Panc1 (cell line): ENCODE measurements around the gene LRRC45. TPM values are rescaled to one million over a fixed set of nuclear protein-coding genes. Genes with fewer than 3 reads are reported as not detected.

Source experiments
- ATAC-seq: fragments of 200-7000 bp; cut with Tn5 transposase; 2 replicates; pipeline ENCODE4 v1.9.1; 2020; ENCODE audit warnings: mild to moderate bottlenecking, moderate library complexity
- BruUV-seq: library from RNA; stranded (reverse); fragments of 400-500 nt; replicated peaks from 2 replicates; lab custom pipeline; 2021; lab: Mats Ljungman, UMichigan
- CTCF ChIA-PET: fragments of 300-600 bp; sonication (Branson Sonifier 250); formaldehyde crosslinking; loops from one replicate; lab custom pipeline; 2022; ENCODE audit warnings: antibody characterized with exemption; lab: Charles Lee
- POLR2A ChIA-PET: fragments of 300-600 bp; sonication (Branson Sonifier 250); formaldehyde crosslinking; loops from one replicate; lab custom pipeline; 2022; ENCODE audit warnings: antibody characterized with exemption; lab: Charles Lee
- DNase-seq: peaks from one replicate; pipeline ENCODE4 v3.0.0-alpha.2; 2010; ENCODE audit warnings: low read depth, low spot score
- H3K27ac ChIP-seq: 2 replicates; pipeline ENCODE4 v1.5.1; 2011; ENCODE audit warnings: mild to moderate bottlenecking, low read length, inconsistent platforms
- H3K27me3 ChIP-seq: fragments of 200-500 bp; sonication (Bioruptor generic); 2 replicates; pipeline ENCODE4 v1.6.0; 2014; ENCODE audit warnings: low read length, inconsistent platforms; ENCODE audit not compliant: control insufficient read depth, insufficient read depth
- H3K36me3 ChIP-seq: fragments of 200-500 bp; sonication (Bioruptor generic); 2 replicates; pipeline ENCODE4 v1.5.1; 2014; ENCODE audit warnings: inconsistent platforms, mild to moderate bottlenecking, low read length, moderate library complexity; ENCODE audit not compliant: control insufficient read depth, insufficient read depth
- H3K4me1 ChIP-seq: 2 replicates; pipeline ENCODE4 v1.5.1; 2011; ENCODE audit warnings: inconsistent platforms, mild to moderate bottlenecking, low read length, moderate library complexity; ENCODE audit not compliant: control insufficient read depth, insufficient read depth
- H3K4me3 ChIP-seq, 2 experiments: 2 replicates each; pipeline ENCODE4 v1.5.1; 2011 to 2012; ENCODE audit warnings: low read depth in 2 of 2, low read length in 2 of 2, mild to moderate bottlenecking in 2 of 2, inconsistent platforms in 1 of 2, moderate library complexity in 1 of 2
- H3K9me3 ChIP-seq: fragments of 200-500 bp; sonication (Bioruptor generic); 2 replicates; pipeline ENCODE4 v1.5.1; 2014; ENCODE audit warnings: low read depth, mild to moderate bottlenecking, inconsistent platforms, low read length, moderate library complexity; ENCODE audit not compliant: control insufficient read depth, insufficient read depth
- POLR2AphosphoS5 ChIP-seq: IDR thresholded peaks from 2 replicates; pipeline ENCODE4 v1.6.1; 2012; ENCODE audit warnings: mild to moderate bottlenecking, low read depth, low read length, moderate library complexity
- SIN3A ChIP-seq: IDR thresholded peaks from 2 replicates; pipeline ENCODE4 v1.6.1; 2012; ENCODE audit warnings: low read depth, mild to moderate bottlenecking, low read length, moderate library complexity, borderline replicate concordance; ENCODE audit not compliant: insufficient read depth
- TCF7L2 ChIP-seq: IDR thresholded peaks from 2 replicates; pipeline ENCODE4 v1.6.1; 2011; ENCODE audit warnings: mild to moderate bottlenecking, low read depth, low read length, inconsistent platforms
- in situ Hi-C: cut with HindIII; loops from 2 replicates; pipeline ENCODE4 v1.10.0; 2016; ENCODE audit warnings: low sequenced_read_pairs, low pct_unique_long_range_greater_than_20kb
- intact Hi-C: fragments of 100-400 bp; cut with micrococcal nuclease; formaldehyde crosslinking; loops from one replicate; pipeline ENCODE4 v1.10.0; 2022; ENCODE audit not compliant: unreplicated experiment
- total RNA-seq: library from RNA; stranded (reverse); gene quantifications from one replicate; pipeline ENCODE4 v1.2.1, GENCODE V29; 2021; ENCODE audit not compliant: unreplicated experiment
- TF ChIP-seq, protein P1 (sequence below): fragments of 450-650 bp; IDR thresholded peaks from 2 replicates; pipeline ENCODE4 v1.5.1; 2017; ENCODE audit warnings: mild to moderate bottlenecking
- TF ChIP-seq, protein P2 (sequence below), 2 experiments: IDR thresholded peaks; 2 replicates each; pipeline ENCODE4 v1.6.1; 2011 to 2012; ENCODE audit warnings: low read depth in 2 of 2, control low read depth in 1 of 2, low read length in 1 of 2, mild to moderate bottlenecking in 1 of 2, moderate library complexity in 1 of 2; ENCODE audit not compliant: insufficient read depth in 1 of 2

Gene LRRC45
- total RNA-seq, 1 experiment from 2014 or later, result 29.9 TPM

DNA sequence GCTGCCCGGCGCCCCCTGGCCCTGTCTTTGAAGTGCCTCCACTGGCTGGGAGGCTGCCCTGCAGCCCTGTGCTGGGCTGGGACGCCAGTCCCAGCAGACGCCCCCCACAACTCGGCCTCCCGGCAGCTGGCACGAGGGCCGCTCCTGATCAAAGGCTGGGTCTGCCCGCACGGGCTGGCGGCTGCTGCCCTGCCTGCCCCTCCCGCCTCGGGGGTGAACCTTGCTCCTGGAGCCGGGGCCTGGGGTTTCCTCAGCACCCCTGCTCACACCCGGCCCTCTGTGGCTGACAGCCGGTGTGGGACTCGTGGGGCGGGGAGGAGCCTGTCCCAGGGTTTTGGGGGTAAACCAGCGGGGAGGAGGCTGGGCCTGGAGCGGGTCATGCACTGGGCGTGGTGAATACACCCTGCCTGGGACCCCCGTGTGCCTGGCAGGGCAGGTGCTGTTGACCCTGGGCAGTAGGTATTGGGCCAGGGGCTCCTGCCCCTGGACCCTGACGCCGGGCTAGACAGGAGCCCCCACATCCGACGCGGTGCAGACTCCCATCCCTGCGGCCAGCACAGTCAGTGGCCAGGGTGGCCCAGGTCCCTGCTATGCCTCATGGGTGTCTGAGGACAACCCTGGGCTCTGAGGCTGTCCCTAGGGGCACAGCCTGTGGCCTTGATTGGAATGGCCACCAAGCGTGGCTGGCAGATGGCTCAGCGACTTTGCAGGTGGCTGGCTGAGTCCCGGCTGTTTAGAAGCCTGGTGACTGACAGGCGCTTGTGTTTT is 22.1 kb upstream of the LRRC45 start:
- H3K4me1 ChIP-seq, result peaks cover 36% of the 10 kb centered on the region
- TF ChIP-seq TCF7L2 (no peak), SIN3A (no peak), POLR2AphosphoS5 (no peak)
- TF ChIP-seq, protein P1, sequence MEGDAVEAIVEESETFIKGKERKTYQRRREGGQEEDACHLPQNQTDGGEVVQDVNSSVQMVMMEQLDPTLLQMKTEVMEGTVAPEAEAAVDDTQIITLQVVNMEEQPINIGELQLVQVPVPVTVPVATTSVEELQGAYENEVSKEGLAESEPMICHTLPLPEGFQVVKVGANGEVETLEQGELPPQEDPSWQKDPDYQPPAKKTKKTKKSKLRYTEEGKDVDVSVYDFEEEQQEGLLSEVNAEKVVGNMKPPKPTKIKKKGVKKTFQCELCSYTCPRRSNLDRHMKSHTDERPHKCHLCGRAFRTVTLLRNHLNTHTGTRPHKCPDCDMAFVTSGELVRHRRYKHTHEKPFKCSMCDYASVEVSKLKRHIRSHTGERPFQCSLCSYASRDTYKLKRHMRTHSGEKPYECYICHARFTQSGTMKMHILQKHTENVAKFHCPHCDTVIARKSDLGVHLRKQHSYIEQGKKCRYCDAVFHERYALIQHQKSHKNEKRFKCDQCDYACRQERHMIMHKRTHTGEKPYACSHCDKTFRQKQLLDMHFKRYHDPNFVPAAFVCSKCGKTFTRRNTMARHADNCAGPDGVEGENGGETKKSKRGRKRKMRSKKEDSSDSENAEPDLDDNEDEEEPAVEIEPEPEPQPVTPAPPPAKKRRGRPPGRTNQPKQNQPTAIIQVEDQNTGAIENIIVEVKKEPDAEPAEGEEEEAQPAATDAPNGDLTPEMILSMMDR, result no peak
- TF ChIP-seq, protein P2, sequence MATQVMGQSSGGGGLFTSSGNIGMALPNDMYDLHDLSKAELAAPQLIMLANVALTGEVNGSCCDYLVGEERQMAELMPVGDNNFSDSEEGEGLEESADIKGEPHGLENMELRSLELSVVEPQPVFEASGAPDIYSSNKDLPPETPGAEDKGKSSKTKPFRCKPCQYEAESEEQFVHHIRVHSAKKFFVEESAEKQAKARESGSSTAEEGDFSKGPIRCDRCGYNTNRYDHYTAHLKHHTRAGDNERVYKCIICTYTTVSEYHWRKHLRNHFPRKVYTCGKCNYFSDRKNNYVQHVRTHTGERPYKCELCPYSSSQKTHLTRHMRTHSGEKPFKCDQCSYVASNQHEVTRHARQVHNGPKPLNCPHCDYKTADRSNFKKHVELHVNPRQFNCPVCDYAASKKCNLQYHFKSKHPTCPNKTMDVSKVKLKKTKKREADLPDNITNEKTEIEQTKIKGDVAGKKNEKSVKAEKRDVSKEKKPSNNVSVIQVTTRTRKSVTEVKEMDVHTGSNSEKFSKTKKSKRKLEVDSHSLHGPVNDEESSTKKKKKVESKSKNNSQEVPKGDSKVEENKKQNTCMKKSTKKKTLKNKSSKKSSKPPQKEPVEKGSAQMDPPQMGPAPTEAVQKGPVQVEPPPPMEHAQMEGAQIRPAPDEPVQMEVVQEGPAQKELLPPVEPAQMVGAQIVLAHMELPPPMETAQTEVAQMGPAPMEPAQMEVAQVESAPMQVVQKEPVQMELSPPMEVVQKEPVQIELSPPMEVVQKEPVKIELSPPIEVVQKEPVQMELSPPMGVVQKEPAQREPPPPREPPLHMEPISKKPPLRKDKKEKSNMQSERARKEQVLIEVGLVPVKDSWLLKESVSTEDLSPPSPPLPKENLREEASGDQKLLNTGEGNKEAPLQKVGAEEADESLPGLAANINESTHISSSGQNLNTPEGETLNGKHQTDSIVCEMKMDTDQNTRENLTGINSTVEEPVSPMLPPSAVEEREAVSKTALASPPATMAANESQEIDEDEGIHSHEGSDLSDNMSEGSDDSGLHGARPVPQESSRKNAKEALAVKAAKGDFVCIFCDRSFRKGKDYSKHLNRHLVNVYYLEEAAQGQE (IDR thresholded peaks at IDR 0.05; ENCODE audit: insufficient read depth in 1 of 2, low read depth in 2 of 2, low read length in 1 of 2), result no peak
- ATAC-seq, result no peak
- DNase-seq, result no peak
- H3K36me3 ChIP-seq, result no peaks in the 10 kb centered on the region
- H3K27ac ChIP-seq, result no peak overlapping the region
- intact Hi-C loops (no loop called here), in situ Hi-C loops (no loop called here)
- POLR2A ChIA-PET, result no interaction called here
- CTCF ChIA-PET, result no interaction called here
- H3K4me3 ChIP-seq, result no peak overlapping the region
- BruUV-seq, result no TSS peak
- no peaks in the 10 kb centered on the region for H3K27me3 ChIP-seq
- no peaks in the 10 kb centered on the region for H3K9me3 ChIP-seq

GRCh38 chr17:82001571-82002056 is 21.5 kb upstream of the LRRC45 start:
- ATAC-seq (no peak), DNase-seq (no peak)
- no peaks in the 10 kb centered on the region for H3K9me3 ChIP-seq
- no peak overlapping the region for H3K27ac ChIP-seq
- no peaks in the 10 kb centered on the region for H3K27me3 ChIP-seq
- no TSS peak for BruUV-seq
- TF ChIP-seq, protein P2 (IDR thresholded peaks at IDR 0.05; ENCODE audit: insufficient read depth in 1 of 2, low read depth in 2 of 2, low read length in 1 of 2), result no peak
- TF ChIP-seq SIN3A (no peak), POLR2AphosphoS5 (no peak), TCF7L2 (no peak)
- TF ChIP-seq, protein P1, result no peak
- H3K4me3 ChIP-seq, result no peak overlapping the region
- POLR2A ChIA-PET, result no interaction called here
- H3K36me3 ChIP-seq, result no peaks in the 10 kb centered on the region
- CTCF ChIA-PET, result no interaction called here
- in situ Hi-C loops, result no loop called here
- peaks cover 42% of the 10 kb centered on the region for H3K4me1 ChIP-seq
- intact Hi-C loops, result no loop called here
